Measurements from ENCODE around the gene PMM1.

- TF ChIP-seq, protein P1, sequence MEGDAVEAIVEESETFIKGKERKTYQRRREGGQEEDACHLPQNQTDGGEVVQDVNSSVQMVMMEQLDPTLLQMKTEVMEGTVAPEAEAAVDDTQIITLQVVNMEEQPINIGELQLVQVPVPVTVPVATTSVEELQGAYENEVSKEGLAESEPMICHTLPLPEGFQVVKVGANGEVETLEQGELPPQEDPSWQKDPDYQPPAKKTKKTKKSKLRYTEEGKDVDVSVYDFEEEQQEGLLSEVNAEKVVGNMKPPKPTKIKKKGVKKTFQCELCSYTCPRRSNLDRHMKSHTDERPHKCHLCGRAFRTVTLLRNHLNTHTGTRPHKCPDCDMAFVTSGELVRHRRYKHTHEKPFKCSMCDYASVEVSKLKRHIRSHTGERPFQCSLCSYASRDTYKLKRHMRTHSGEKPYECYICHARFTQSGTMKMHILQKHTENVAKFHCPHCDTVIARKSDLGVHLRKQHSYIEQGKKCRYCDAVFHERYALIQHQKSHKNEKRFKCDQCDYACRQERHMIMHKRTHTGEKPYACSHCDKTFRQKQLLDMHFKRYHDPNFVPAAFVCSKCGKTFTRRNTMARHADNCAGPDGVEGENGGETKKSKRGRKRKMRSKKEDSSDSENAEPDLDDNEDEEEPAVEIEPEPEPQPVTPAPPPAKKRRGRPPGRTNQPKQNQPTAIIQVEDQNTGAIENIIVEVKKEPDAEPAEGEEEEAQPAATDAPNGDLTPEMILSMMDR (IDR thresholded peaks at IDR 0.05), result no peak
- TF ChIP-seq POLR2AphosphoS5 (IDR thresholded peaks at IDR 0.05; ENCODE audit: low read depth, low read length) (no peak), SIN3A (IDR thresholded peaks at IDR 0.05; ENCODE audit: borderline replicate concordance, insufficient read depth, low read depth, low read length) (no peak)
These were observed 14.1 kb downstream of the PMM1 start for GRCh38 chr22:41575533-41575932.
